ENCODE data around the gene BEND4. TPM values are rescaled to one million over a fixed set of nuclear protein-coding genes. Genes with fewer than 3 reads are reported as not detected.

Gene BEND4
- total and polyA plus RNA-seq, 12 donors, result under 0.01 to 0.19 (median 0.04) TPM; not detected in 7

DNA sequence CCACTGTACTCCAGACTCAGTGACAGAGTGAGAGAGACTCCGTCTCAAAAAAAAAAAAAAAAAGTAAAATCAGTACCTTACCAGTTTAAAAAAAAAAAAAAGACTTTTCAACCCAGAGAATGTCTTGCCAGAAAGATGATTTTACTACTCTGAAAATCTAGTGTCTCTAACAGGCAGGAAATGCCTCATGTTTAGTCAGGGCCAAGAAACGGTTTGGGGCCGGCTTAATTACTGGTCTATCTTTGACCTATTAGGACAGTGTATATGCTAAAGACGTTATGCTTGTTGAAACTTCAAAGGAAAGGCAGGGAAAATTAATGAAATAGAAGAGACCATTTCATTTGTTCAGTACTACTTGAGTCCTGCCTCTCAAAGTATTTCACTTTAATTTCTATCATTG is 9.9 kb downstream of the BEND4 start:
- no peaks in the 10 kb centered on the region for H3K36me3 ChIP-seq
- H3K27me3 ChIP-seq, result peaks cover 0 to 53% (median 17%) of the 10 kb centered on the region in 7 donors
- H3K4me3 ChIP-seq, result no peak overlapping the region
- ATAC-seq (no peak), DNase-seq (no peak)
- TF ChIP-seq, protein P1, sequence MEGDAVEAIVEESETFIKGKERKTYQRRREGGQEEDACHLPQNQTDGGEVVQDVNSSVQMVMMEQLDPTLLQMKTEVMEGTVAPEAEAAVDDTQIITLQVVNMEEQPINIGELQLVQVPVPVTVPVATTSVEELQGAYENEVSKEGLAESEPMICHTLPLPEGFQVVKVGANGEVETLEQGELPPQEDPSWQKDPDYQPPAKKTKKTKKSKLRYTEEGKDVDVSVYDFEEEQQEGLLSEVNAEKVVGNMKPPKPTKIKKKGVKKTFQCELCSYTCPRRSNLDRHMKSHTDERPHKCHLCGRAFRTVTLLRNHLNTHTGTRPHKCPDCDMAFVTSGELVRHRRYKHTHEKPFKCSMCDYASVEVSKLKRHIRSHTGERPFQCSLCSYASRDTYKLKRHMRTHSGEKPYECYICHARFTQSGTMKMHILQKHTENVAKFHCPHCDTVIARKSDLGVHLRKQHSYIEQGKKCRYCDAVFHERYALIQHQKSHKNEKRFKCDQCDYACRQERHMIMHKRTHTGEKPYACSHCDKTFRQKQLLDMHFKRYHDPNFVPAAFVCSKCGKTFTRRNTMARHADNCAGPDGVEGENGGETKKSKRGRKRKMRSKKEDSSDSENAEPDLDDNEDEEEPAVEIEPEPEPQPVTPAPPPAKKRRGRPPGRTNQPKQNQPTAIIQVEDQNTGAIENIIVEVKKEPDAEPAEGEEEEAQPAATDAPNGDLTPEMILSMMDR (IDR thresholded peaks at IDR 0.05), result no peak
- intact Hi-C loops (cut with DNase I), result no loop called here
- no peaks in the 10 kb centered on the region for H3K4me1 ChIP-seq
- WGBS, 2 donors, result 55 to 73% methylated on average over 4 of the region's 4 CpGs
- peaks cover 0 to 9% (median 0%) of the 10 kb centered on the region in 11 donors for H3K9me3 ChIP-seq
- no peak overlapping the region for H3K27ac ChIP-seq

- peaks cover 0 to 28% (median 14%) of the 10 kb centered on the region in 7 donors for H3K27me3 ChIP-seq
- no peak overlapping the region for H3K27ac ChIP-seq
- ATAC-seq, result no peak
- no peaks in the 10 kb centered on the region for H3K36me3 ChIP-seq
- H3K9me3 ChIP-seq, result peaks cover 0 to 14% (median 0%) of the 10 kb centered on the region in 11 donors
- intact Hi-C loops (cut with DNase I), result no loop called here
- no peak for DNase-seq
- H3K4me1 ChIP-seq, result no peaks in the 10 kb centered on the region
- TF ChIP-seq, protein P1 (IDR thresholded peaks at IDR 0.05), result no peak
- 65 to 71% methylated on average over 3 of the region's 3 CpGs for WGBS, 2 donors
- H3K4me3 ChIP-seq, result no peak overlapping the region
Observed at GRCh38 chr4:42136371-42136770, 16.1 kb downstream of the BEND4 start.

DNA sequence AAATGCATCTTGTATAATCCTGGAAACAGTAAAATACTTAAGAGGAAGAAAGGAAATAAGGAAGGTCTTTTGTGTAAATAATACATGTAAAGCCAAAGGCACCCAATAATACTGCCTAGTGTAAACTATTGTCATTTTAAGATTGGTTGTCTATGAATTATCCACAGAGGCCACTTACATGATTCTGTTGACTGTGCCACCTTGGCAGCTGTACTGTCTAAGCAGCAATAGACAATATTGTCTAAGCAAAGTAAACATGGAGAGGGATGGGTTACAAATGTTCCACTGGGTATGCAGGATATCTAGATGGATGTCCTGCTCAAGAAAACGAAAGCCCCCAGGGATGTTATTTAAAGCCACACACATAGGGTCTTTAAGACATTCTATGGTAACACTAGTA is 19.4 kb downstream of the BEND4 start:
- no peak for ATAC-seq
- no peak overlapping the region for H3K27ac ChIP-seq
- peaks cover 0 to 9% (median 0%) of the 10 kb centered on the region in 11 donors for H3K9me3 ChIP-seq
- H3K4me1 ChIP-seq, result no peaks in the 10 kb centered on the region
- no peak overlapping the region for H3K4me3 ChIP-seq
- DNase-seq, result no peak
- intact Hi-C loops (cut with DNase I), result no loop called here
- no peaks in the 10 kb centered on the region for H3K36me3 ChIP-seq
- 47 to 56% methylated on average over 1 of the region's 1 CpG for WGBS, 2 donors
- TF ChIP-seq, protein P1 (IDR thresholded peaks at IDR 0.05), result no peak
- peaks cover 0 to 11% (median 0%) of the 10 kb centered on the region in 7 donors for H3K27me3 ChIP-seq

DNA sequence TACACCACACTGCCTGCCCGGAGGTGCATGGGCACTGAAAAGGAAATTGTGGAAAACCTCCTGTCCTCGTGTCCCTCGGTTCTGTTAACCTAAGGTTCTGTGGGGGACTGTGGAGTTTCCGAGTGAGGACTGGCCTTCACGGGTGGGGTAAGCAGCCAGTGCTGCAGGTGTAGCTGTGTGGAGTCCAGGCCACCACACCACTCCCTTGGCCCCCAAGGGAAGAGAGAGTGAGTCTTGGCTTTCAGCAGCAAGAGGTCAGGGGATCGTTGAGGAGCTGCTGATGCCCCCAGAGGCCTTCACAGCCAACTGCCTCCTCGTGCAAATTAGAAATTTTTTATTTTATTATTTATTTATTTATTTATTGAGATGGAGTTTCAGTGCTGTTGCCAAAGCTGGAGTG is 20.4 kb downstream of the BEND4 start:
- ATAC-seq (no peak), DNase-seq (no peak)
- no peak overlapping the region for H3K4me3 ChIP-seq
- no peaks in the 10 kb centered on the region for H3K36me3 ChIP-seq
- 87 to 92% methylated on average over 7 of the region's 7 CpGs for WGBS, 2 donors
- H3K27me3 ChIP-seq, result peaks cover 0 to 11% (median 0%) of the 10 kb centered on the region in 7 donors
- intact Hi-C loops (cut with DNase I), result no loop called here
- TF ChIP-seq, protein P1 (IDR thresholded peaks at IDR 0.05), result no peak
- H3K27ac ChIP-seq, result no peak overlapping the region
- no peaks in the 10 kb centered on the region for H3K4me1 ChIP-seq
- peaks cover 0 to 8% (median 0%) of the 10 kb centered on the region in 11 donors for H3K9me3 ChIP-seq

Data from heart right ventricle (tissue), 16 donors.